Tibial nerve (tissue), 4 donors: ENCODE measurements around the gene C1orf210. TPM values are rescaled to one million over a fixed set of nuclear protein-coding genes. Genes with fewer than 3 reads are reported as not detected.

Experiments used
- DNase-seq, 2 donors: peaks; one replicate each; pipeline ENCODE4 v3.0.0-alpha.2; 2019; ENCODE audit warnings: low spot score in 2 of 2
- H3K27ac ChIP-seq, 4 donors: fragments of 200-600 bp; sonication (generic) in 3 of 4; one replicate each; pipeline ENCODE4 v1.5.1; 2017 to 2019; ENCODE audit warnings: mild to moderate bottlenecking in 1 of 4
- H3K27me3 ChIP-seq, 2 donors: fragments of 200-600 bp; sonication (generic) in 1 of 2; one replicate each; pipeline versions ENCODE4 v1.5.1 to v1.6.0; 2017 to 2019
- H3K36me3 ChIP-seq, 3 donors: fragments of 200-600 bp; sonication (generic); one replicate each; pipeline ENCODE4 v1.5.1; 2018 to 2019
- H3K4me1 ChIP-seq, 4 donors: fragments of 200-600 bp; sonication (generic) in 3 of 4; one replicate each; pipeline ENCODE4 v1.5.1; 2017 to 2019
- H3K4me3 ChIP-seq, 4 donors: fragments of 200-600 bp; sonication (generic) in 3 of 4; one replicate each; pipeline ENCODE4 v1.5.1; 2017 to 2019; ENCODE audit warnings: mild to moderate bottlenecking in 1 of 4, moderate library complexity in 1 of 4
- H3K9me3 ChIP-seq, 4 donors: fragments of 200-600 bp; sonication (generic) in 3 of 4; one replicate each; pipeline ENCODE4 v1.5.1; 2017 to 2019
- CTCF ChIP-seq, 5 experiments: fragments of 200-600 bp in 3 of 5; fragments of 450-650 bp in 2 of 5; sonication (generic) in 3 of 5; IDR thresholded peaks; one replicate each; pipeline ENCODE4 v1.5.1; 2016 to 2019; ENCODE audit warnings: antibody characterized with exemption in 5 of 5, mild to moderate bottlenecking in 3 of 5, moderate library complexity in 2 of 5
- EP300 ChIP-seq, 2 donors: sonication (generic); formaldehyde crosslinking; IDR thresholded peaks; one replicate each; pipeline ENCODE4 v1.6.1; 2017; ENCODE audit warnings: antibody characterized with exemption in 2 of 2, mild to moderate bottlenecking in 1 of 2
- POLR2A ChIP-seq, 2 donors: fragments of 450-650 bp; IDR thresholded peaks; one replicate each; pipeline ENCODE4 v1.6.1; 2017; ENCODE audit warnings: antibody characterized with exemption in 2 of 2, mild to moderate bottlenecking in 2 of 2, moderate library complexity in 2 of 2
- WGBS, 2 donors: methylation state at CpG; one replicate each; pipeline ENCODE4 v1.1.5; 2018; 5-methylcytosine and 5-hydroxymethylcytosine counted together
- total RNA-seq, 4 donors: library from RNA; depleted of rRNA; stranded (reverse); fragments of >200 nt; gene quantifications; one replicate each; pipeline ENCODE4 v1.1.0, GENCODE V29; 2016

Gene C1orf210
- total RNA-seq, 4 donors from 2014 or later, result not detected

GRCh38 chr1:43288785-43289706 is 3.7 kb upstream of the C1orf210 start:
- no peaks in the 10 kb centered on the region for H3K27me3 ChIP-seq
- peaks cover 0 to 13% (median 2%) of the 10 kb centered on the region in 4 donors for H3K4me1 ChIP-seq
- no peak for TF ChIP-seq EP300 (IDR thresholded peaks at IDR 0.05)
- no peak for TF ChIP-seq POLR2A (IDR thresholded peaks at IDR 0.05)
- no peak for TF ChIP-seq CTCF (IDR thresholded peaks at IDR 0.05)
- H3K4me3 ChIP-seq, result no peak overlapping the region
- peak overlapping the region in 1 of 4 donors; percentile 39 for H3K27ac ChIP-seq
- no peaks in the 10 kb centered on the region for H3K9me3 ChIP-seq
- WGBS, 2 donors, result 75 to 79% methylated on average over 12 of the region's 12 CpGs
- no peaks in the 10 kb centered on the region for H3K36me3 ChIP-seq
- DNase-seq, result no peak

GRCh38 chr1:43288058-43288784 is 2.8 kb upstream of the C1orf210 start:
- H3K27me3 ChIP-seq, result no peaks in the 10 kb centered on the region
- H3K9me3 ChIP-seq, result no peaks in the 10 kb centered on the region
- no peak for DNase-seq
- peaks cover 0 to 4% (median 0%) of the 10 kb centered on the region in 4 donors for H3K4me1 ChIP-seq
- TF ChIP-seq EP300 (IDR thresholded peaks at IDR 0.05), result no peak
- no peak for TF ChIP-seq POLR2A (IDR thresholded peaks at IDR 0.05)
- no peak for TF ChIP-seq CTCF (IDR thresholded peaks at IDR 0.05)
- no peak overlapping the region for H3K4me3 ChIP-seq
- peak overlapping the region in 1 of 4 donors; percentile 39 for H3K27ac ChIP-seq
- WGBS, 2 donors, result 86 to 92% methylated on average over 9 of the region's 9 CpGs
- H3K36me3 ChIP-seq, result no peaks in the 10 kb centered on the region

- no peaks in the 10 kb centered on the region for H3K36me3 ChIP-seq
- TF ChIP-seq CTCF (IDR thresholded peaks at IDR 0.05) (no peak), POLR2A (IDR thresholded peaks at IDR 0.05) (no peak), EP300 (IDR thresholded peaks at IDR 0.05) (no peak)
- DNase-seq, result no peak
- no peaks in the 10 kb centered on the region for H3K9me3 ChIP-seq
- 91 to 97% methylated on average over 5 of the region's 5 CpGs for WGBS, 2 donors
- H3K4me3 ChIP-seq, result no peak overlapping the region
- H3K27ac ChIP-seq, result no peak overlapping the region
- no peaks in the 10 kb centered on the region for H3K27me3 ChIP-seq
- H3K4me1 ChIP-seq, result no peaks in the 10 kb centered on the region
These were observed 1.2 kb upstream of the C1orf210 start for GRCh38 chr1:43286533-43286932.

- TF ChIP-seq CTCF (IDR thresholded peaks at IDR 0.05) (no peak), EP300 (IDR thresholded peaks at IDR 0.05) (no peak), POLR2A (IDR thresholded peaks at IDR 0.05) (no peak)
- Histone ChIP-seq H3K9me3 (no peaks in the 10 kb centered on the region), H3K4me1 (no peaks in the 10 kb centered on the region), H3K4me3 (no peak overlapping the region), H3K27ac (no peak overlapping the region), H3K36me3 (no peaks in the 10 kb centered on the region), H3K27me3 (no peaks in the 10 kb centered on the region)
- 90 to 95% methylated on average over 11 of the region's 11 CpGs for WGBS, 2 donors
- DNase-seq, result no peak
These were observed 734 bp upstream of the C1orf210 start for GRCh38 chr1:43286115-43286514.
